Muscle of leg (tissue), 11 donors: Measurements from ENCODE around the gene TCIRG1. TPM values are rescaled to one million over a fixed set of nuclear protein-coding genes. Genes with fewer than 3 reads are reported as not detected.

Experiments
- DNase-seq: peaks from one replicate; pipeline ENCODE4 v3.0.0; 2013
- H3K27ac ChIP-seq: one replicate; pipeline ENCODE4 v1.5.1; 2013; ENCODE audit warnings: mild to moderate bottlenecking, low read length, control low read depth
- H3K27me3 ChIP-seq: one replicate; pipeline ENCODE4 v1.6.1; 2013; ENCODE audit warnings: low read length; ENCODE audit not compliant: control insufficient read depth, insufficient read depth
- H3K36me3 ChIP-seq: one replicate; pipeline ENCODE4 v1.6.1; 2013; ENCODE audit warnings: low read length; ENCODE audit not compliant: control insufficient read depth, insufficient read depth
- H3K4me1 ChIP-seq: one replicate; pipeline ENCODE4 v1.6.1; 2013; ENCODE audit warnings: low read length; ENCODE audit not compliant: control insufficient read depth, insufficient read depth
- H3K4me3 ChIP-seq: one replicate; pipeline ENCODE4 v1.5.1; 2013; ENCODE audit warnings: low read length, control low read depth
- H3K9me3 ChIP-seq: replicated peaks from 2 replicates; pipeline ENCODE4 v1.6.1; 2013; ENCODE audit warnings: low read depth, low read length; ENCODE audit not compliant: control insufficient read depth
- WGBS: methylation state at CpG from one replicate; pipeline ENCODE4 v1.1.5; 2013; ENCODE audit warnings: missing lambda C conversion rate; ENCODE audit not compliant: insufficient coverage; 5-methylcytosine and 5-hydroxymethylcytosine counted together
- polyA plus RNA-seq, 8 donors: library from polyadenylated mRNA; unstranded; fragments of 120-200 nt; gene quantifications; one replicate each; pipeline versions ENCODE4 v1.2.1 to v1.2.3, GENCODE V29; 2013; ENCODE audit warnings: inconsistent platforms in 1 of 8, low replicate concordance in 1 of 8; ENCODE audit not compliant: insufficient read length in 8 of 8, insufficient read depth in 1 of 8
- total RNA-seq: library from RNA; stranded (reverse); fragments of 120-200 nt; gene quantifications from one replicate; pipeline ENCODE4 v1.2.4, GENCODE V29; 2013

TCIRG1 gene
- total and polyA plus RNA-seq, 9 donors: 21.8 to 35.2 (median 27.6) TPM

DNA sequence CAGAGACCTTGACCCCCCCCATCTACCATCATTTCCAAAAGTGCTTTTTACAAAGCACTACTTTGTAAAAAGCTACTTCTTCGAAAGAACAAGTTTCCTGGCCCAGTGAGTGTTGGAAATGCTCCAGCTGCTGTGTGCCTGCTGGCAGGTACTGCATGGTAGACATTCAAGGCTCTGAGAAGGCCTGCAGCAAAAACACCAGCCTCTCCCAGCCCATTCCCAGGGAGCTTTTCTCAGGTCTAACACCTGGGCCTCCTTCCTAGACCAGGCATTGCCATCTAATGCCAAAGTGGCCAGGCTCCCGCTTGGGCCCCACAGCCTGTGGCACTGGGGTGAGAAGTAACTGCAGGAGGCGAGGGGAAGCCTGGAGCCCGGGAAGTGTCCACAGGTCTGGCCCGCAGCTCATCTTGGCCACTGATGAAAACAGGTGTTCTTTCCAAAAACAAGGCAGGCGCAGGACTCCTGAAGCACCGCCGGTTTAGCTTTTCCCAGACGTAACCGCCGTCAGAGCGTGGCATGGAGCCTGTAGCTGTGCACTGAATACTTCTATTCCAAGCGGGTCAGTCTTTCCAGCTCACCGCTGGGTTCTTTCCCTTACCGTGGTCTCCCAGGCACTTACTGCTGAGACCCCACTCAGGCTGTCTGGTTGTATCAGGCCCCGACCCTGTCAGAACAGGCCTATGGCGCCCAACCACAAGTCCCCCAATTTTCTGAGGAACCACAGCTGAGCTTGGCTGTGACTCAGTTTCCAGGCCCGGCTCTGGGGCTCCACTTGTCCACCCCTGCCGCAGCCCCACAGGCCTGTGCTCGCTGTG, 1.2 kb upstream of the TCIRG1 start:
- Histone ChIP-seq H3K27me3 (no peaks in the 10 kb centered on the region), H3K36me3 (peaks cover 37% of the 10 kb centered on the region), H3K4me3 (no peak overlapping the region), H3K27ac (peak overlapping the region; percentile 85), H3K4me1 (peaks cover 58% of the 10 kb centered on the region), H3K9me3 (no peaks in the 10 kb centered on the region)
- WGBS: 67% methylated on average over 18 of the region's 20 CpGs
- no peak for DNase-seq

DNA sequence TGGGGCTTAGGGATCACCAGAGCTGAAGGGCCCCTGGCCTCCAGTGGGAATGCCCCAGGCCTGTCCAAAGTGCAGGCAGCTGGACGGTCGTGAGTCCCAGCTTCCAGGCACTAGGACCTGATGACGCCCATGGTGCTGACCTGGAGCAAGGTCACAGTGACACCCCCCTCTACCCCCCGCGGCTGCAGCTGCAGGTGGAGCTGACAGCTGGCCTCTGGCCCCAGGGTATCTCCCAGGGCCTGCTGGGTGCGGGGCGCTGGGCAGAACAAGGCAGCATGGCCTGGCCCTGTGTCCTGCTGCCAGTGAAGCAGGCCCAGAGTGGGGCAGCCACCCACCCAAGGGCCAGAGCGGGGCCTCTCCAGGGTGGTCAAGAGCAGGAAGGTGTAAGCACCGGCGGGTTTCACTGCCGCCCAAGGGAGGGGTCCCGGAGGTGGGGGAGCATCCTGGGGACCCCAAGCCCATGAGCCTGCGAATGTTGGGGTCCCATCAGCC, 553 bp upstream of the TCIRG1 start:
- Histone ChIP-seq H3K36me3 (peaks cover 30% of the 10 kb centered on the region), H3K9me3 (no peaks in the 10 kb centered on the region), H3K27ac (peak overlapping the region; percentile 85), H3K4me3 (peak overlapping the region; percentile 61), H3K4me1 (peaks cover 64% of the 10 kb centered on the region), H3K27me3 (no peaks in the 10 kb centered on the region)
- DNase-seq: no peak
- 39% methylated on average over 13 of the region's 13 CpGs for WGBS

DNA sequence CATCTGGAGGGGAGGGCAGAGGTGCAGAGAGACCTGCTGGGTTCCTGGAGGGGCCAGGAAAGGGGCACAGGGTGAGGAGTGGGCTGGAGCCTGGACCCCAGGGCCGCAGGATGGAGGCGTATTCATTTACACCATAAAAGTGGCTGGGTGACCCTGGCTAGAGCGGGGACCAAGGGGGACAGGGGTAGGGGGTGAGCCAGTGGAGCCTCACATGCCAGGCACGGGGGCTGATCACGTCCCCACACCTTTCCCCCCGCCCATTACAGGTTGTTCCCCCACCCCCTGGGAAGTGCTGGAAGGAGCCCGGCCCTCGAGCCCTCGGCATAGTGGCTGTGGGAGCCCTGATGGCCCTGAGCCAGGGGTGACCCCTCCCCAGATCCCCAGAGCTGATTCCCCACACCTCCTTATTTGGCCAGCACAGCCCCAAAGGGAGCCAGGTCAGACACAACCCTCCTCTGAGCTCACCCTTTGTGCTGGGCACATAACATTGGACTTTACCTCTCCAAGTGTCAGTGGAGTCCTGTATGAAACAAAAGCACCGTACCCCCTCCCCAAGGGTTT, 781 bp downstream of the TCIRG1 start:
- no peaks in the 10 kb centered on the region for H3K9me3 ChIP-seq
- H3K4me1 ChIP-seq: peaks cover 77% of the 10 kb centered on the region
- peak overlapping the region; percentile 61 for H3K4me3 ChIP-seq
- H3K27ac ChIP-seq: peak overlapping the region; percentile 87
- peaks cover 24% of the 10 kb centered on the region for H3K36me3 ChIP-seq
- no peak for DNase-seq
- WGBS: 8% methylated on average over 4 of the region's 10 CpGs
- no peaks in the 10 kb centered on the region for H3K27me3 ChIP-seq

DNA sequence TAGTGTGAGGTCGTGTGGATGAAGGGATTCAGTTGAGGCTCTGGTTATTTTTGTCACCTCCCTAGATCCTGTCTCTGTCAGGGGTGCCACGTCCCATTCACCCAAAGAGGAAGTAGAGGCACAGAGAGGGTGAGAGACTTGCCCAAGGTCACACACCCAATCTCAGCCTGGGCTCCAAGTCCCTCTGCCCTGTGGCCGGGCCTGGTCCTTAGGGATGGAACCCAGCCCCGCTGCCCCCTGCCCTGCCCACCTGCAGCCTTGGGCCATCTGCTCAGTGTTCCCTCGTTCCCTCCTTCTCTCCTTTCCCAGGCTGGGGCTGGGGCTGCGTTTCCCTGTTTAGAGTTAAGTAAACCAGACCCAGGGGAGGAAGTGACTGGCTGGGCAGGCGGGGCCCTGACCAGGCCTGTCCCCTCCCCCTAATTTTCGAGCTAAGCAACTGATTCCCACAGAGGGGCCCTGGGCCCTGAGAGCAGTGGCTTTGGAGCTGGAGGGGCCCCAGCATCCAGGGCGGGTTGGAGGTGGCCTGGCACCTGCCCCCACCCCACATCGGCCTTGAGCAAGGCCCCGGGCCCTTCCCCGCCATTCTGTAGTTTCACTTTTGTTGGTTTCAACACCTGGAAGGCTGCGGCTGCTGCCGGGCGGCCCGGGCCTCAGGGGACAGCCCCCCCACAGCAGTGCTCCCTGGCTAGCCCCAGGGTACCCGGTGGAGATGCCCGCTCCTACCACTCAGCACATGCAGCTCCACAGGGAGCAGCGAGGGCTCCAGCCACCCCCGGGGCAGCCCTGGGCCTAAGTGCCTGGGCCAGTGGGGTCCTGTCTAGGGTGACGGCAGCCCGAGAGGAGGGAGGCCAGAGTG, 1.5 kb downstream of the TCIRG1 start:
- Histone ChIP-seq H3K36me3 (peaks cover 24% of the 10 kb centered on the region), H3K4me3 (peak overlapping the region; percentile 49), H3K27ac (peak overlapping the region; percentile 87), H3K27me3 (no peaks in the 10 kb centered on the region), H3K4me1 (peaks cover 77% of the 10 kb centered on the region), H3K9me3 (no peaks in the 10 kb centered on the region)
- peak; percentile 90 for DNase-seq
- WGBS: 7% methylated on average over 8 of the region's 22 CpGs

DNA sequence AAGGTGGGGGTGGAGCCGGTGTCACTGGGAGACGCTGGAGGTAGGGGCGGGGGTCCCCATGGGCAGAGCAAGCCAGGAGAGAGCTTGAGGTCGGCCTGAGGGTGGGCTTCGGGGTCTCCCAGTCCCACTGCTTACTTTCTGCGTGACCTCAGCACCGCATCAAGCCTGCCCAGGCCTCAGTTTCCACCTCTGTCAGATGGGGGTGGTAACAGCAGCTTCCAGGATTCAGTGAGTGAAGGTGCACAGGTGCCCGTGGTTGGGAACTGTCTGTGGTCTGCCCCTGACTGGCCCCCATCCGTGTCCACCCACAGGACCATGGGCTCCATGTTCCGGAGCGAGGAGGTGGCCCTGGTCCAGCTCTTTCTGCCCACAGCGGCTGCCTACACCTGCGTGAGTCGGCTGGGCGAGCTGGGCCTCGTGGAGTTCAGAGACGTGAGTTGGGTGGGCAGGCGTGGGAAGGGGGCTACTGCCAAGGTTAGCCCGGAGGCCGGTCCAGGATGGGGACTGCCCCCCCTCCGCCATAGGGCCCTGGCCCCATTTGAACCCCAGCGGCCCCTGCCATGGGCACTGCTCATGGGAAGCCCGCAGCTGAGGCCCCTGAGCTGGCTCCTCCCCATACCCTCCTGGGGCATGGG, 2.2 kb downstream of the TCIRG1 start:
- WGBS: 65% methylated on average over 19 of the region's 23 CpGs
- H3K4me3 ChIP-seq: peak overlapping the region; percentile 49
- H3K27me3 ChIP-seq: no peaks in the 10 kb centered on the region
- DNase-seq: peak; percentile 14
- H3K9me3 ChIP-seq: no peaks in the 10 kb centered on the region
- peak overlapping the region; percentile 87 for H3K27ac ChIP-seq
- peaks cover 77% of the 10 kb centered on the region for H3K4me1 ChIP-seq
- peaks cover 18% of the 10 kb centered on the region for H3K36me3 ChIP-seq

DNA sequence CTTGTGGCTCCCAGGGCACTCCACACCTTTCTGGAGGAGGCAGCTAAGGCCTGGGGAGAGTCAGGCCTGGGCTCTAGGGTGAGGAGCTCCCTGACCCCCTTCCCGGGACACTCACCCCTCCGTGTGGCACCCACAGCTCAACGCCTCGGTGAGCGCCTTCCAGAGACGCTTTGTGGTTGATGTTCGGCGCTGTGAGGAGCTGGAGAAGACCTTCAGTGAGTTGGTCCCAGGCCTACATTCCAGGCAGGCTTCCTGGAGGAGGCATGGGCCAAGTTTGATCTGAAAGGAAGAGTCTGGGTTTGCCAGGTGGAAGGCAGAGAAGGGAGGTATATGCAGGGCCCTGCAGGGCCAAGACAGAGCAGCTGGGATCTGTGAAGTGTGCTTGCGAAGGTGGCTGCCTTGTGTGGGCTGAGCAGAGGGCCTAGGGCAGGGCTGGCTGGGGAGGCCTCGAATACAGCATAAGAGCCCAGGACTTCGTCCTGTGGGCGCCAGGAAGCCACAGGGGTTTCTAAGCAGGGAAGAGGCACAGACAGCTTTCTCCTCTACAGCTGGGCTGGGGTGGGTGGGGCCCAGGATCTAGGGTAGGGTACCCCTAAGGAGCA, 2.9 kb downstream of the TCIRG1 start:
- no peaks in the 10 kb centered on the region for H3K9me3 ChIP-seq
- H3K27me3 ChIP-seq: no peaks in the 10 kb centered on the region
- H3K4me1 ChIP-seq: peaks cover 73% of the 10 kb centered on the region
- H3K27ac ChIP-seq: no peak overlapping the region
- H3K36me3 ChIP-seq: peaks cover 14% of the 10 kb centered on the region
- whole genome bisulfite sequencing: 68% methylated on average over 7 of the region's 12 CpGs
- DNase-seq: peak; percentile 6
- no peak overlapping the region for H3K4me3 ChIP-seq

DNA sequence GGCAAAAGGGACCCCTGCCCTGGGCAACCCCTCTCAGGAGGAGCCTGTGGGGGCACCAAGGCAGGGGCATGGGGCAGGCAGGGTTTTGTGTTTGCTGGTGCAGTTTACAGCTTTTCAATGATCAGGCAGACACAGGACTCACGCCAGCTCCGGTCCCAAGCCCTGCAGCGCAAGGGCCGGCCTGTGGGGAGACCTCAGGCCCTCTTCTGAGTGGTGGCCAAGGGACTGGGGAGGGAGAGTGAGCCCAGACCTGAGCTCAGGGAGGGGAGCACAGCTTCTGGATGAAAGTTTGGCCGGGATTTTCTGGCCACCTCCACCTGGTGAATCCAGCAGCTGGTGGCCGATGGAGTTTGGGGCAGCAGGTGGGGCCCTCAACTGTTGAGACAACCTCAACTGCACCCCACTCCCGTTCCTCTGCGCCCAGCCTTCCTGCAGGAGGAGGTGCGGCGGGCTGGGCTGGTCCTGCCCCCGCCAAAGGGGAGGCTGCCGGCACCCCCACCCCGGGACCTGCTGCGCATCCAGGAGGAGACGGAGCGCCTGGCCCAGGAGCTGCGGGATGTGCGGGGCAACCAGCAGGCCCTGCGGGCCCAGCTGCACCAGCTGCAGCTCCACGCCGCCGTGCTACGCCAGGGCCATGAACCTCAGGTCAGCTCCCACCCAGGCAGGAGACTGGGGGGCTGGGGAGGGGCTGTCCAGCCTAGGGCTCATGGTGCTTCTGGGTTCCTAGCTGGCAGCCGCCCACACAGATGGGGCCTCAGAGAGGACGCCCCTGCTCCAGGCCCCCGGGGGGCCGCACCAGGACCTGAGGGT, 3.6 kb downstream of the TCIRG1 start:
- Histone ChIP-seq H3K4me3 (no peak overlapping the region), H3K4me1 (peaks cover 68% of the 10 kb centered on the region), H3K27ac (peak overlapping the region; percentile 62), H3K36me3 (peaks cover 10% of the 10 kb centered on the region), H3K9me3 (no peaks in the 10 kb centered on the region), H3K27me3 (no peaks in the 10 kb centered on the region)
- peak; percentile 20 for DNase-seq
- 77% methylated on average over 21 of the region's 27 CpGs for WGBS

DNA sequence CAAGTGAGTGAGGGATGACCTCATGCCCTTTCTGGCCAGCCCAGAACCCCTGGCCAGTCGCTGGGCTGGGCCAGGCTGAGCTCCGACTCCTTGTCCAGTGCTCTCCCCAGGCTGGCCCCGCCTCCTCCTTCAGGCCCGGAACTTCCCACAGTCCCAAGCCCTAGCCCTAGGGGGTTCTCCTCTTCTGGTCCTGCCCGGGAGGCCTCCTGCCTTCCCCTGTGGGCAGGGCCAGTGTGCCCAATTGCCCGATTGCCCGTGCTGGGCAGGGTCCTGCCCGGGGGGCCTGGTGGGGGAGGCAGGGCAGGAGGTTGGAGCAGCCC, 4.2 kb downstream of the TCIRG1 start:
- WGBS: 59% methylated on average over 8 of the region's 8 CpGs
- H3K36me3 ChIP-seq: peaks cover 10% of the 10 kb centered on the region
- H3K27ac ChIP-seq: peak overlapping the region; percentile 62

More for the DNA sequence above, 4.2 kb downstream of the TCIRG1 start:
- Histone ChIP-seq H3K9me3 (no peaks in the 10 kb centered on the region), H3K4me3 (no peak overlapping the region), H3K4me1 (peaks cover 62% of the 10 kb centered on the region), H3K27me3 (no peaks in the 10 kb centered on the region)
- DNase-seq: no peak
